Panc1 (cell line): ENCODE results near the gene SOX5. TPM values are rescaled to one million over a fixed set of nuclear protein-coding genes. Genes with fewer than 3 reads are reported as not detected.

Experiments used
- ATAC-seq: fragments of 200-7000 bp; cut with Tn5 transposase; 2 replicates; pipeline ENCODE4 v1.9.1; 2020; ENCODE audit warnings: mild to moderate bottlenecking, moderate library complexity
- BruUV-seq: library from RNA; stranded (reverse); fragments of 400-500 nt; replicated peaks from 2 replicates; lab custom pipeline; 2021; lab: Mats Ljungman, UMichigan
- CTCF ChIA-PET: fragments of 300-600 bp; sonication (Branson Sonifier 250); formaldehyde crosslinking; loops from one replicate; lab custom pipeline; 2022; ENCODE audit warnings: antibody characterized with exemption; lab: Charles Lee
- POLR2A ChIA-PET: fragments of 300-600 bp; sonication (Branson Sonifier 250); formaldehyde crosslinking; loops from one replicate; lab custom pipeline; 2022; ENCODE audit warnings: antibody characterized with exemption; lab: Charles Lee
- DNase-seq: peaks from one replicate; pipeline ENCODE4 v3.0.0-alpha.2; 2010; ENCODE audit warnings: low read depth, low spot score
- H3K27ac ChIP-seq: 2 replicates; pipeline ENCODE4 v1.5.1; 2011; ENCODE audit warnings: mild to moderate bottlenecking, low read length, inconsistent platforms
- H3K27me3 ChIP-seq: fragments of 200-500 bp; sonication (Bioruptor generic); 2 replicates; pipeline ENCODE4 v1.6.0; 2014; ENCODE audit warnings: low read length, inconsistent platforms; ENCODE audit not compliant: control insufficient read depth, insufficient read depth
- H3K36me3 ChIP-seq: fragments of 200-500 bp; sonication (Bioruptor generic); 2 replicates; pipeline ENCODE4 v1.5.1; 2014; ENCODE audit warnings: inconsistent platforms, mild to moderate bottlenecking, low read length, moderate library complexity; ENCODE audit not compliant: control insufficient read depth, insufficient read depth
- H3K4me1 ChIP-seq: 2 replicates; pipeline ENCODE4 v1.5.1; 2011; ENCODE audit warnings: inconsistent platforms, mild to moderate bottlenecking, low read length, moderate library complexity; ENCODE audit not compliant: control insufficient read depth, insufficient read depth
- H3K4me3 ChIP-seq, 2 experiments: 2 replicates each; pipeline ENCODE4 v1.5.1; 2011 to 2012; ENCODE audit warnings: low read depth in 2 of 2, low read length in 2 of 2, mild to moderate bottlenecking in 2 of 2, inconsistent platforms in 1 of 2, moderate library complexity in 1 of 2
- H3K9me3 ChIP-seq: fragments of 200-500 bp; sonication (Bioruptor generic); 2 replicates; pipeline ENCODE4 v1.5.1; 2014; ENCODE audit warnings: low read depth, mild to moderate bottlenecking, inconsistent platforms, low read length, moderate library complexity; ENCODE audit not compliant: control insufficient read depth, insufficient read depth
- POLR2AphosphoS5 ChIP-seq: IDR thresholded peaks from 2 replicates; pipeline ENCODE4 v1.6.1; 2012; ENCODE audit warnings: mild to moderate bottlenecking, low read depth, low read length, moderate library complexity
- SIN3A ChIP-seq: IDR thresholded peaks from 2 replicates; pipeline ENCODE4 v1.6.1; 2012; ENCODE audit warnings: low read depth, mild to moderate bottlenecking, low read length, moderate library complexity, borderline replicate concordance; ENCODE audit not compliant: insufficient read depth
- TCF7L2 ChIP-seq: IDR thresholded peaks from 2 replicates; pipeline ENCODE4 v1.6.1; 2011; ENCODE audit warnings: mild to moderate bottlenecking, low read depth, low read length, inconsistent platforms
- in situ Hi-C: cut with HindIII; loops from 2 replicates; pipeline ENCODE4 v1.10.0; 2016; ENCODE audit warnings: low sequenced_read_pairs, low pct_unique_long_range_greater_than_20kb
- intact Hi-C: fragments of 100-400 bp; cut with micrococcal nuclease; formaldehyde crosslinking; loops from one replicate; pipeline ENCODE4 v1.10.0; 2022; ENCODE audit not compliant: unreplicated experiment
- total RNA-seq: library from RNA; stranded (reverse); gene quantifications from one replicate; pipeline ENCODE4 v1.2.1, GENCODE V29; 2021; ENCODE audit not compliant: unreplicated experiment
- TF ChIP-seq, protein P1 (sequence below), 2 experiments: IDR thresholded peaks; 2 replicates each; pipeline ENCODE4 v1.6.1; 2011 to 2012; ENCODE audit warnings: low read depth in 2 of 2, control low read depth in 1 of 2, low read length in 1 of 2, mild to moderate bottlenecking in 1 of 2, moderate library complexity in 1 of 2; ENCODE audit not compliant: insufficient read depth in 1 of 2
- TF ChIP-seq, protein P2 (sequence below): fragments of 450-650 bp; IDR thresholded peaks from 2 replicates; pipeline ENCODE4 v1.5.1; 2017; ENCODE audit warnings: mild to moderate bottlenecking

Gene SOX5
- total RNA-seq, 1 experiment from 2014 or later, result 0.23 TPM

DNA sequence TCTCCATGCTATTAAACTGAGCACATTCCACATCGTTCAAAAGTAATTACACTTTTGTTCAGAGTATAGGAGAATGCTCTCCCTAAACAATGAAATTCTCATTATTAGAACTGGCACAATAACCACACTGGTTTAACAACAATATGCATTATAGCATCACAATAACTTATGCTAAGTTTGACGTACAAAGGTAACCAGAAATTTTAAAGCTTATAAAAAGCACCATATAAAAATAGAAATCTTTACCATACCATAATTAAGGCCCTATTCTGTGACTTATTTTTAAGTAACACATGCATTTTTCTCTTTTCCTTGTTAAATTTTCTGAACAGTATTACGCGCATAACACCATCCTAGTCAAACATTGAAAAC lies 60.4 kb downstream of the SOX5 start:
- no peak for ATAC-seq
- in situ Hi-C loops, result no loop called here
- no TSS peak for BruUV-seq
- Histone ChIP-seq H3K4me1 (no peaks in the 10 kb centered on the region), H3K9me3 (no peaks in the 10 kb centered on the region), H3K27ac (no peak overlapping the region), H3K4me3 (no peak overlapping the region), H3K27me3 (no peaks in the 10 kb centered on the region), H3K36me3 (no peaks in the 10 kb centered on the region)
- ChIA-PET CTCF (no interaction called here), POLR2A (no interaction called here)
- DNase-seq, result no peak
- intact Hi-C loops, result no loop called here
- TF ChIP-seq TCF7L2 (no peak), POLR2AphosphoS5 (no peak), SIN3A (no peak)
- TF ChIP-seq, protein P1, sequence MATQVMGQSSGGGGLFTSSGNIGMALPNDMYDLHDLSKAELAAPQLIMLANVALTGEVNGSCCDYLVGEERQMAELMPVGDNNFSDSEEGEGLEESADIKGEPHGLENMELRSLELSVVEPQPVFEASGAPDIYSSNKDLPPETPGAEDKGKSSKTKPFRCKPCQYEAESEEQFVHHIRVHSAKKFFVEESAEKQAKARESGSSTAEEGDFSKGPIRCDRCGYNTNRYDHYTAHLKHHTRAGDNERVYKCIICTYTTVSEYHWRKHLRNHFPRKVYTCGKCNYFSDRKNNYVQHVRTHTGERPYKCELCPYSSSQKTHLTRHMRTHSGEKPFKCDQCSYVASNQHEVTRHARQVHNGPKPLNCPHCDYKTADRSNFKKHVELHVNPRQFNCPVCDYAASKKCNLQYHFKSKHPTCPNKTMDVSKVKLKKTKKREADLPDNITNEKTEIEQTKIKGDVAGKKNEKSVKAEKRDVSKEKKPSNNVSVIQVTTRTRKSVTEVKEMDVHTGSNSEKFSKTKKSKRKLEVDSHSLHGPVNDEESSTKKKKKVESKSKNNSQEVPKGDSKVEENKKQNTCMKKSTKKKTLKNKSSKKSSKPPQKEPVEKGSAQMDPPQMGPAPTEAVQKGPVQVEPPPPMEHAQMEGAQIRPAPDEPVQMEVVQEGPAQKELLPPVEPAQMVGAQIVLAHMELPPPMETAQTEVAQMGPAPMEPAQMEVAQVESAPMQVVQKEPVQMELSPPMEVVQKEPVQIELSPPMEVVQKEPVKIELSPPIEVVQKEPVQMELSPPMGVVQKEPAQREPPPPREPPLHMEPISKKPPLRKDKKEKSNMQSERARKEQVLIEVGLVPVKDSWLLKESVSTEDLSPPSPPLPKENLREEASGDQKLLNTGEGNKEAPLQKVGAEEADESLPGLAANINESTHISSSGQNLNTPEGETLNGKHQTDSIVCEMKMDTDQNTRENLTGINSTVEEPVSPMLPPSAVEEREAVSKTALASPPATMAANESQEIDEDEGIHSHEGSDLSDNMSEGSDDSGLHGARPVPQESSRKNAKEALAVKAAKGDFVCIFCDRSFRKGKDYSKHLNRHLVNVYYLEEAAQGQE (IDR thresholded peaks at IDR 0.05; ENCODE audit: insufficient read depth in 1 of 2, low read depth in 2 of 2, low read length in 1 of 2), result no peak
- TF ChIP-seq, protein P2, sequence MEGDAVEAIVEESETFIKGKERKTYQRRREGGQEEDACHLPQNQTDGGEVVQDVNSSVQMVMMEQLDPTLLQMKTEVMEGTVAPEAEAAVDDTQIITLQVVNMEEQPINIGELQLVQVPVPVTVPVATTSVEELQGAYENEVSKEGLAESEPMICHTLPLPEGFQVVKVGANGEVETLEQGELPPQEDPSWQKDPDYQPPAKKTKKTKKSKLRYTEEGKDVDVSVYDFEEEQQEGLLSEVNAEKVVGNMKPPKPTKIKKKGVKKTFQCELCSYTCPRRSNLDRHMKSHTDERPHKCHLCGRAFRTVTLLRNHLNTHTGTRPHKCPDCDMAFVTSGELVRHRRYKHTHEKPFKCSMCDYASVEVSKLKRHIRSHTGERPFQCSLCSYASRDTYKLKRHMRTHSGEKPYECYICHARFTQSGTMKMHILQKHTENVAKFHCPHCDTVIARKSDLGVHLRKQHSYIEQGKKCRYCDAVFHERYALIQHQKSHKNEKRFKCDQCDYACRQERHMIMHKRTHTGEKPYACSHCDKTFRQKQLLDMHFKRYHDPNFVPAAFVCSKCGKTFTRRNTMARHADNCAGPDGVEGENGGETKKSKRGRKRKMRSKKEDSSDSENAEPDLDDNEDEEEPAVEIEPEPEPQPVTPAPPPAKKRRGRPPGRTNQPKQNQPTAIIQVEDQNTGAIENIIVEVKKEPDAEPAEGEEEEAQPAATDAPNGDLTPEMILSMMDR, result no peak

DNA sequence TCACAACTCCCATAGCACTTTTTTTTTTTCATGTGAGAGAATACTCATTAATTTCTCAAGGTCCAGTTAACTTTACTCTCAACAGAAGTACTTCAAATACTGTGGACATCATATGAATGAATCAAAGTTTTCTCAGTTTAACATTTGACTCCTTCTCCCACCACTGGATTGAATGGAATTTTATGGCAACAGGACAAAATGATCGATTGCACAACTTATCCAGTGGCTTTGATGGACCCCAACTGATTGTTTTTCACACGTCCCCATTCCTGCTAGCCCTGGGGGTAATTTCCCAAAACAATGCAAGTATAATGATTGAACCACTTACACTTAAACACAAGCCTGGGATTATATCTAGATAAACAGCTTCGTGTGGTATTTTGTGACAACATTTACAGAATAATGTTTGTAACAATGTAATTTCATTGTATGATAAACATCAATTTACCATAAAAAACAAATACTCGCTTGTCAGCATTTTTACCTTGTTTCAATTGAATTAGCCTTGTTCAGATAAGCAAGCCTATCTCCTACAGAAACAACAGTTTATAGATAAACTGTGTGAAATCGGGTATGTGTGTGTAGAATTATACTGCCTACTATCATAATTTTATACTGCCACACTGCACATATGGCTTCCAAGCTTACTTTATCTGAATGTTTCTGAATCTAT lies 60.9 kb downstream of the SOX5 start:
- Histone ChIP-seq H3K27ac (no peak overlapping the region), H3K27me3 (no peaks in the 10 kb centered on the region), H3K4me3 (no peak overlapping the region), H3K9me3 (no peaks in the 10 kb centered on the region), H3K36me3 (no peaks in the 10 kb centered on the region), H3K4me1 (no peaks in the 10 kb centered on the region)
- no peak for ATAC-seq
- DNase-seq, result no peak
- BruUV-seq, result no TSS peak
- TF ChIP-seq POLR2AphosphoS5 (no peak), TCF7L2 (no peak), SIN3A (no peak)
- TF ChIP-seq, protein P2, result no peak
- TF ChIP-seq, protein P1 (IDR thresholded peaks at IDR 0.05; ENCODE audit: insufficient read depth in 1 of 2, low read depth in 2 of 2, low read length in 1 of 2), result no peak
- POLR2A ChIA-PET, result no interaction called here
- in situ Hi-C loops, result no loop called here
- intact Hi-C loops, result no loop called here
- CTCF ChIA-PET, result no interaction called here
